HCT116 (cell line): ENCODE results near the gene CTNND1.

Experiments used
- EGR1 ChIP-seq: IDR thresholded peaks from 2 replicates; pipeline ENCODE4 v1.6.1; 2012; ENCODE audit warnings: low read depth
- ELF1 ChIP-seq: IDR thresholded peaks from 2 replicates; pipeline ENCODE4 v1.6.1; 2012; ENCODE audit warnings: low read depth, borderline replicate concordance
- EZH2 ChIP-seq: fragments of 200-600 bp; sonication (generic); IDR thresholded peaks from 2 replicates; pipeline ENCODE4 v1.6.1; 2017; ENCODE audit warnings: antibody characterized with exemption, mixed run types
- JUND ChIP-seq: IDR thresholded peaks from 2 replicates; pipeline ENCODE4 v1.6.1; 2012
- POLR2A ChIP-seq: IDR thresholded peaks from 2 replicates; pipeline ENCODE4 v1.7.0; 2011; ENCODE audit warnings: borderline replicate concordance; ENCODE audit not compliant: insufficient read depth, insufficient read length; ENCODE audit errors: extremely low read depth
- POLR2AphosphoS5 ChIP-seq: IDR thresholded peaks from 2 replicates; pipeline ENCODE4 v1.6.1; 2011; ENCODE audit warnings: mild to moderate bottlenecking, low read depth, low read length, moderate library complexity
- SIN3A ChIP-seq: IDR thresholded peaks from 2 replicates; pipeline ENCODE4 v1.6.1; 2012; ENCODE audit warnings: low read depth
- ZFX ChIP-seq: fragments of 450-650 bp; IDR thresholded peaks from 2 replicates; pipeline ENCODE4 v1.6.1; 2017
- TF ChIP-seq, protein P1 (sequence below), 3 experiments: fragments of 200-600 bp in 1 of 3; sonication (generic) in 1 of 3; IDR thresholded peaks in 2 of 3; conservative IDR thresholded peaks in 1 of 3; 2 replicates each; pipeline ENCODE4 v1.5.1; 2012 to 2017; ENCODE audit warnings: low read depth in 2 of 3, low read length in 2 of 3, antibody characterized with exemption in 1 of 3, borderline replicate concordance in 1 of 3, control low read depth in 1 of 3, mild to moderate bottlenecking in 1 of 3, mixed read lengths in 1 of 3, mixed run types in 1 of 3, moderate library complexity in 1 of 3; ENCODE audit not compliant: insufficient read depth in 1 of 3
- TF ChIP-seq, protein P2 (sequence below): IDR thresholded peaks from 2 replicates; pipeline ENCODE4 v1.6.1; 2012; ENCODE audit warnings: low read depth

GRCh38 chr11:57758174-57758573, 3.4 kb upstream of the CTNND1 start:
- TF ChIP-seq, protein P1, sequence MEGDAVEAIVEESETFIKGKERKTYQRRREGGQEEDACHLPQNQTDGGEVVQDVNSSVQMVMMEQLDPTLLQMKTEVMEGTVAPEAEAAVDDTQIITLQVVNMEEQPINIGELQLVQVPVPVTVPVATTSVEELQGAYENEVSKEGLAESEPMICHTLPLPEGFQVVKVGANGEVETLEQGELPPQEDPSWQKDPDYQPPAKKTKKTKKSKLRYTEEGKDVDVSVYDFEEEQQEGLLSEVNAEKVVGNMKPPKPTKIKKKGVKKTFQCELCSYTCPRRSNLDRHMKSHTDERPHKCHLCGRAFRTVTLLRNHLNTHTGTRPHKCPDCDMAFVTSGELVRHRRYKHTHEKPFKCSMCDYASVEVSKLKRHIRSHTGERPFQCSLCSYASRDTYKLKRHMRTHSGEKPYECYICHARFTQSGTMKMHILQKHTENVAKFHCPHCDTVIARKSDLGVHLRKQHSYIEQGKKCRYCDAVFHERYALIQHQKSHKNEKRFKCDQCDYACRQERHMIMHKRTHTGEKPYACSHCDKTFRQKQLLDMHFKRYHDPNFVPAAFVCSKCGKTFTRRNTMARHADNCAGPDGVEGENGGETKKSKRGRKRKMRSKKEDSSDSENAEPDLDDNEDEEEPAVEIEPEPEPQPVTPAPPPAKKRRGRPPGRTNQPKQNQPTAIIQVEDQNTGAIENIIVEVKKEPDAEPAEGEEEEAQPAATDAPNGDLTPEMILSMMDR (IDR thresholded peaks at IDR 0.05 in 2 of 3, conservative IDR thresholded peaks at IDR 0.05 in 1 of 3; ENCODE audit: borderline replicate concordance in 1 of 3, insufficient read depth in 1 of 3, low read depth in 2 of 3, low read length in 2 of 3) = no peak
- TF ChIP-seq POLR2A (no peak), EZH2 (no peak), SIN3A (no peak), EGR1 (no peak), POLR2AphosphoS5 (no peak), ZFX (no peak), JUND (no peak), ELF1 (no peak)
- TF ChIP-seq, protein P2, sequence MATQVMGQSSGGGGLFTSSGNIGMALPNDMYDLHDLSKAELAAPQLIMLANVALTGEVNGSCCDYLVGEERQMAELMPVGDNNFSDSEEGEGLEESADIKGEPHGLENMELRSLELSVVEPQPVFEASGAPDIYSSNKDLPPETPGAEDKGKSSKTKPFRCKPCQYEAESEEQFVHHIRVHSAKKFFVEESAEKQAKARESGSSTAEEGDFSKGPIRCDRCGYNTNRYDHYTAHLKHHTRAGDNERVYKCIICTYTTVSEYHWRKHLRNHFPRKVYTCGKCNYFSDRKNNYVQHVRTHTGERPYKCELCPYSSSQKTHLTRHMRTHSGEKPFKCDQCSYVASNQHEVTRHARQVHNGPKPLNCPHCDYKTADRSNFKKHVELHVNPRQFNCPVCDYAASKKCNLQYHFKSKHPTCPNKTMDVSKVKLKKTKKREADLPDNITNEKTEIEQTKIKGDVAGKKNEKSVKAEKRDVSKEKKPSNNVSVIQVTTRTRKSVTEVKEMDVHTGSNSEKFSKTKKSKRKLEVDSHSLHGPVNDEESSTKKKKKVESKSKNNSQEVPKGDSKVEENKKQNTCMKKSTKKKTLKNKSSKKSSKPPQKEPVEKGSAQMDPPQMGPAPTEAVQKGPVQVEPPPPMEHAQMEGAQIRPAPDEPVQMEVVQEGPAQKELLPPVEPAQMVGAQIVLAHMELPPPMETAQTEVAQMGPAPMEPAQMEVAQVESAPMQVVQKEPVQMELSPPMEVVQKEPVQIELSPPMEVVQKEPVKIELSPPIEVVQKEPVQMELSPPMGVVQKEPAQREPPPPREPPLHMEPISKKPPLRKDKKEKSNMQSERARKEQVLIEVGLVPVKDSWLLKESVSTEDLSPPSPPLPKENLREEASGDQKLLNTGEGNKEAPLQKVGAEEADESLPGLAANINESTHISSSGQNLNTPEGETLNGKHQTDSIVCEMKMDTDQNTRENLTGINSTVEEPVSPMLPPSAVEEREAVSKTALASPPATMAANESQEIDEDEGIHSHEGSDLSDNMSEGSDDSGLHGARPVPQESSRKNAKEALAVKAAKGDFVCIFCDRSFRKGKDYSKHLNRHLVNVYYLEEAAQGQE = no peak
